Mammary epithelial cell (primary cell): ENCODE measurements around the gene BOC.

Source experiments
- CTCF ChIP-seq, 2 donors: IDR thresholded peaks in 1 of 2; conservative IDR thresholded peaks in 1 of 2; 2 replicates each; pipeline ENCODE4 v1.5.1; 2011 to 2012; ENCODE audit warnings: inconsistent platforms in 2 of 2, low read length in 2 of 2, mild to moderate bottlenecking in 2 of 2, control low read depth in 1 of 2, low read depth in 1 of 2; ENCODE audit not compliant: insufficient read depth in 1 of 2; ENCODE audit errors: extremely low read depth in 1 of 2
- EZH2 ChIP-seq: IDR thresholded peaks from 2 replicates; pipeline ENCODE4 v1.6.1; 2012; ENCODE audit warnings: low read length, inconsistent platforms, borderline replicate concordance

GRCh38 chr3:113212844-113213375 is 1.6 kb downstream of the BOC start:
- TF ChIP-seq EZH2 = no peak
- TF ChIP-seq CTCF (conservative IDR thresholded peaks at IDR 0.05 in 1 of 2, IDR thresholded peaks at IDR 0.05 in 1 of 2; ENCODE audit: extremely low read depth in 1 of 2, insufficient read depth in 1 of 2, low read depth in 1 of 2, low read length in 2 of 2) = no peak
